ENCODE measurements around the gene OR52K1.
A peak's percentile ranks its signal among the peaks of the same experiment; 100 is the strongest.
"Not testable (repeated sequence)": the region's sequence is repeated elsewhere in the genome, so short reads cannot be mapped to it uniquely, and the experiment has no call there.

The OR52K1 gene

GRCh38 chr11:4482445-4482844 is at the start of gene OR52K1:
OR52K1 (plus strand) TSS chr11:4482646; CDS start chr11:4488901, 6,255 bp downstream.
- no peak for DNase-seq (ENCODE audit: low spot score)

GRCh38 chr11:4433856-4434255 is 48.6 kb upstream of the OR52K1 start:
- DNase-seq (ENCODE audit: low spot score), result no peak

GRCh38 chr11:4436411-4436810 is 46.0 kb upstream of the OR52K1 start:
- no peak for DNase-seq (ENCODE audit: low spot score)

GRCh38 chr11:4441515-4441914 is 40.9 kb upstream of the OR52K1 start:
- DNase-seq (ENCODE audit: low spot score), result no peak

GRCh38 chr11:4443232-4443891 is 39.1 kb upstream of the OR52K1 start:
- no peak for DNase-seq (ENCODE audit: low spot score)

GRCh38 chr11:4448995-4449394 is 33.5 kb upstream of the OR52K1 start, which contains the start of gene OR52K2:
OR52K2 (plus strand) TSS chr11:4449295; CDS start chr11:4449340, 45 bp downstream.
- DNase-seq (ENCODE audit: low spot score), result no peak

- DNase-seq (ENCODE audit: low spot score), result no peak
Measured at GRCh38 chr11:4453118-4453517, 29.3 kb upstream of the OR52K1 start.

GRCh38 chr11:4454021-4454420 is 28.4 kb upstream of the OR52K1 start:
- DNase-seq (ENCODE audit: low spot score), result no peak

GRCh38 chr11:4455419-4455818 is 27.0 kb upstream of the OR52K1 start:
- DNase-seq (ENCODE audit: low spot score), result no peak

- DNase-seq (ENCODE audit: low spot score), result no peak
Measured at GRCh38 chr11:4459500-4459899, 22.9 kb upstream of the OR52K1 start.

- DNase-seq (ENCODE audit: low spot score), result no peak
Measured at GRCh38 chr11:4460151-4460550, 22.3 kb upstream of the OR52K1 start.

- no peak for DNase-seq (ENCODE audit: low spot score)
Measured at GRCh38 chr11:4464216-4465159, 18.0 kb upstream of the OR52K1 start.

GRCh38 chr11:4465407-4465806 is 17.0 kb upstream of the OR52K1 start:
- DNase-seq (ENCODE audit: low spot score), result no peak

GRCh38 chr11:4466131-4466870 is 16.1 kb upstream of the OR52K1 start:
- DNase-seq (ENCODE audit: low spot score), result no peak

GRCh38 chr11:4466871-4467442 is 15.5 kb upstream of the OR52K1 start:
- no peak for DNase-seq (ENCODE audit: low spot score)

- DNase-seq (ENCODE audit: low spot score), result no peak
Measured at GRCh38 chr11:4467811-4468606, 14.4 kb upstream of the OR52K1 start.

- DNase-seq (ENCODE audit: low spot score), result no peak
Measured at GRCh38 chr11:4479644-4480043, 2.8 kb upstream of the OR52K1 start.

- DNase-seq (ENCODE audit: low spot score), result peak; percentile 30
Measured at GRCh38 chr11:4480577-4481239, 1.7 kb upstream of the OR52K1 start.

- no peak for DNase-seq (ENCODE audit: low spot score)
Measured at GRCh38 chr11:4481240-4481582, 1.2 kb upstream of the OR52K1 start.

- DNase-seq (ENCODE audit: low spot score), result no peak
Measured at GRCh38 chr11:4484310-4484709, 1.9 kb downstream of the OR52K1 start.

- DNase-seq (ENCODE audit: low spot score), result not testable (repeated sequence)
Measured at GRCh38 chr11:4491405-4491804, 9.0 kb downstream of the OR52K1 start.

Measured in AG20443 (cell line).